T-helper 22 cell (primary cell): ENCODE measurements around the gene PALB2.

Source experiments
- DNase-seq: peaks from one replicate; pipeline ENCODE4 v3.0.0-alpha.2; 2020; ENCODE audit warnings: low read depth

Gene PALB2

DNA sequence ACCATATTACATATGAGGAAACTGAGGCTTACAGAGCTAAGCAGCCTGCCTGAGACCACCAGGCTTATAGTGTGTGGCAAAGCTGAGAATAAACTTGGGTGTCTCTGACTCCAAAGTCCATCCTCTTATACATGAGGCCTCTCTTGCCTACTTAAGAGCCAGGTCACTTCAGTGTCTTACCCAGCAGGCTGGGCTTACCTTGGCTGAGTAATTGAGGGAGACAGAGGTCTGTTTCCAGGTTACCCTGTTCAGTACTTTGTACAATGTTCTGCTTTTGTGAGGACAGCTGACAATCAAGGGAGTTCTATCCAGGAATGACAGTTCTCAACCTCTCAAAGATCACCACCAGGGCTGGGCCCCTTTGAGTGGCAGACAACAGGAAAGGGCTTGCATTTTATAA lies 59.3 kb downstream of the PALB2 start:
- DNase-seq, result no peak

DNA sequence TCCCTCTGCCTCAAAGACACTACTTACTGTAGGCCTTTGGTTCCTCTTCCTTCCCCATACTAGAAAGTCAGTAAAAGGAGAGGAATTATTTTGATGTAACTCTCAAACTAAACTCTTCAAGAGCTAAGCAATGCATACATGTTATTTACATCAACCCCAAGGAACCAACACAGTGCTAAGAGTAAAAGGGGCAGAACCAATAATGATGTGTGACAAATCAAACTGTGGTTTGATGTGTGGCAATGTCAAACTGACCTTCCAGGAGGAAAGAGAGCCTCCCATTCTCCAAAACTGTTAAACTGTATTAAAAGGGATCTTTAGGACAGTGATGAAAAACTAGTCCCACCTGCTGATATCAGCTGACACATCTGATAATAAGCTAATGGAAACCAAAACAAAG lies 60.7 kb downstream of the PALB2 start:
- DNase-seq, result no peak

DNA sequence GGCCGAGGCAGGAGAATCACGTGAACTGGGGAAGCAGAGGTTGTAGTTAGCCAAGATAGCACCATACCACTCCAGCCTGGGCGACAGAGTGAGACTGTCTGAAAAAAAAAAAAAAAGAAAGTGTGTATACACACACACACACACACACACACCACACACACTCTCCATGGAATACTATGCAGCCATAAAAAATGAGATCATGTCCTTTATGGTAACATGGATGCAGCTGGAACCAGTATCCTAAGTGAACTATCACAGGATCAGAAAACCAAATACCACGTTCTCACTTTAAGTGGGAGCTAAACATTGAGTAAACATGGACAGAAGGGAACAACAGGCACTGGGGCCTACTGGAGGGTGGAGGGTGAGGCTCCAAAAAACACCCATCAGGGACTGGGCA lies 61.7 kb downstream of the PALB2 start:
- no peak for DNase-seq

DNA sequence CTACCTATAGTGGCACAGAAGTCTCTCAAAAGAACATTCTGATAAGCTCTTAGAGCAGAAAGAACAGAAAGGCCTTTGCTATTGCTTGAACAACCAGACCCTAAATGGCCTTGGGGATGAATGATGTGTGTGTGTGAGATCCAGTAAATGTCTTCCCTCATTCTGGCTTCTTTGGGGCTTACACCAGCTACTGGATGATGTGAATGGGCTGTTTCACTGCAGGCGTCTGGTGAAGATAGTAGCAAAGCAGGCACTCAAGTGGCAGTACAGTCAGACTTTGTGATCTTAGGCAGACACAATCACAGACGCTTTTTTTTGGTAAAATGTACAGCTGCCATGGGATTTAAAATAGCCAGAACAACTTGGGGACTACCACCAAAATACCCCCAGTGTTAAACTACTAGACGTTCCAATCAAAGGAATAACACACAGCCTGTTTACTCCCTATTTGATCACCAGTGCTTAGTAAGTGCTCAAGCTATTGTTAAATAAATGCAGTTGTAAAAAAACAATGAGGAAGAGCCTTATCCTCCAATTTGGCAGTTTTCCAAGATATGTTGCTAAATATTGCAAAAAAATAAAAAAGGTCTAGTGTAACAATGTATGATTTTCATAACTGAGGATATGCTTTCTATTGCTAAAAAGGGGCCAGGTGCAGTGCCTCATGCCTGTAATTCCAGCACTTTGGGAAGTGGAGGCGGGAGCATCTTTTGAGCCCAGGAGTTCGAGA lies 62.8 kb downstream of the PALB2 start:
- DNase-seq, result no peak

DNA sequence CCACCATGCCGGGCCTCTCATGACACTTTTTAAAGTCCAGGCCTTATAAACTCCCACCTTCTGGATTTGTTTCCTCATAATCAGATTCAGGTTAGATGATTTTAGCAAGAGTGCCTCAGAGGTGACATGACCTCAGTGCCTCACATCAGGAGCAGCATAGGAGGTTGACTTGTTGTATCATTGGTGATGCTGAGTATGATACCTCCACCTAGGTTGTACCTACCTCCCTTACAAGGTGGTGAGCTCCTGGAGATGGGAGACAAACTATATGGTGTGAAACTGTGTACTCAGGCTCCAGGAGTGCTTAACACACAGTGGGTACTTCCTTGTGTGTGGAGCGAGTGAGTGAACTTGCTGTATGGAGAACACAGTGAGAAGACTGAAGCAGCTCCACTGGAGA lies 63.6 kb downstream of the PALB2 start:
- DNase-seq, result no peak

DNA sequence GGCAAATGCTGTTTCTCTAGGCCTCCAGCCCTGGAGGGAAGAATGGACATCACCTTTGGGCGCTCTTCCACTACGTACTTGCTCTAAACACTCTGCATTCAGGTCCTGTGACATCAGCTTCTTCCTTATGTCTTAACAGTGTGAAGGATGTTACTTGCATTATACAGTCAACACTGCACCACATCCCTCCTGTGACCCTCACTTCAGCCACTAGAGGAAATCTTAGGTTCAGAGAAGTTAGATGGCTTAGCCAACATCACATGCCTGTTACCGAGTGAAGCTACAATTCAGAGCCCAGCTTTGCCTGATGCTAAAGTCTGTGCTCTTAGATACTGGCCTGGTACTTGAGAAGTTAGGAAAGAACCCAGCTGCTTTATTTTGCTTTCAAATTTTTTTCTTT lies 65.3 kb downstream of the PALB2 start:
- DNase-seq, result no peak

DNA sequence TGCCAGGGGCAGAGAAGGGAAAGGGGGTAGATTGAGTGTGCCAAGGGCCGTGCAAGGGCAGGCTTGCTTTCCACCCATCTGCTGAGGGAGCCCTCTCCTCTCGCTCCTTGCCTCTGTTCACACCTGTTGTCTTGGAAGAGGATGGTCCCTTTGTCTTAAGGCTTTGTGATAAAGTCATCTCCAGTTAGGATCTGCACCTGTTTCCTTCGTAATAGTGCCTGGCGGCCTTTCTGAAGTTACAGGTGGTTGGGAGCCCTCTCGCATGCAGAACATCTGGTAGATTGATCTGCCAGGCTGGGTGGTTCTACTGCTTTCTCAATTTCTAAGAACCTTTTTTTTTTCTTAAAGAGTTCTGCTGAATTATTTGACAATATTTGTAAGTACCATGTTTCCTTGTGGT lies 67.3 kb downstream of the PALB2 start:
- DNase-seq, result no peak

DNA sequence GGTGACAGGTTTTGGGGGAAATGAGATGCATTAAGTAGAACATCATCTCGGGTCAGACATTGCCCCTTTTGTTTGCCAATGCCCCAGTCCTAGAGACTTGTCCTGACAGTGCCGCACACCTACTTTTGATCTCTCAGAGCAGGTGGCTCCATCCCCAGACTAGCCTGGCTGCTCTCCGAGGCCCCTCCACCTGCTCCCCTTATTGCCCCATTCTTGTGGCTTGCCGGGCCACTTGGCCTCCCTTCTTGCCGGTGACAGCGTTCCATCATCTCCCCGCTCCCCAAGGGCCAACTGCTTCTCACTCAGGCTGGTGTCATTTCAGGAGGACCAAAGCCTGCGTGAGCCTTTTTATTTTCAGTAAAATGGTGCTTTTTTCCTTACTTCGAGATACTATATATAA lies 68.7 kb downstream of the PALB2 start:
- no peak for DNase-seq

DNA sequence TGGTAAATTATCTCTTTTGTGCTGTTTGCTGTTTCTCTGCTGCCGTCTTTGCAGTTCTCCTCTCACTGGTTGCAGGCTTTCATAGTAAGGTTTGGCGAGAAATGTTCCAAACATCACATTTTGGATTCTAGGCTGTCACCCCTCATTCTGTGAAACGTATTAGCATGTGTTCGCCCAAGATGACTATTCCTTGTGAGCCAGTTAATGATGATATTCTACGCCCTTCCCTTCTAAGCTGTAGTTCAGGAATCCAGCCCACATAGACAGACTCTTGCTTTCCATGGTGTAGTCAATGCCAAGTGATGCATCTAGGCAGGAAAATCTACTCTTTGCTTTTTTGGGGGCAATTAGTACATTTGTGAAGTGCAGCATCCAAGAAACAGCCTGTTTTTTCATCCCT lies 69.2 kb downstream of the PALB2 start:
- no peak for DNase-seq

DNA sequence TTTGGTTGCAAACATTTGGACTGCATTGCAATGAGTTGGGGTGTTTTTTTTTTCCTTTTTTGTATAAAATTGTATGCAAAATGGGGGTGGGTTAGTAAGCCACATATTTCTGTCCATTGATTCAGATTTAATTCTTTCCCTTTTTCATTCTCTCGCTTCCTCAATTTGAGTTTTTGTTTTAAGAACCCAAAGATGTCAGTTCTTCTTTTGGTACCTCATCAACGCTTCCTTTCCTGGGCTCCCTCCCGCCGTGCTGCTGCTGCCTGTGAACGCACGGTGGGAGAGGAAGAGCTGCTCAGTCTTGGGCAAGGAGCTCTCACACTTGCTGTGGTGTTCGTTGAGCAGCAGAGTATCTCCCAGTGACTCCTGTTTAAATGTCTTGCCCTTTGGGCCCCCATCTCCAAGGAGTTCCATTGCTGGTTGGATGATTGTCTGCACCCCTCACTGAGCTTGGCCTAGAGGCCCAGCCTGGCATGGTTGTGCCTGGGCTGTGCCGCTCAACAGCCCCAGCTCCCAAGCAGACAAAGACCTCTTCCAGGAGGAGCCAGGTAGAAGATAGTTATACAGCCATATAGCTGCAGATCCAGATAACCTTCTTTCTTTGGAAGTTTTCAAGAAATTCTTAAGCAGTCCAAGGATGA lies 70.0 kb downstream of the PALB2 start:
- no peak for DNase-seq

DNA sequence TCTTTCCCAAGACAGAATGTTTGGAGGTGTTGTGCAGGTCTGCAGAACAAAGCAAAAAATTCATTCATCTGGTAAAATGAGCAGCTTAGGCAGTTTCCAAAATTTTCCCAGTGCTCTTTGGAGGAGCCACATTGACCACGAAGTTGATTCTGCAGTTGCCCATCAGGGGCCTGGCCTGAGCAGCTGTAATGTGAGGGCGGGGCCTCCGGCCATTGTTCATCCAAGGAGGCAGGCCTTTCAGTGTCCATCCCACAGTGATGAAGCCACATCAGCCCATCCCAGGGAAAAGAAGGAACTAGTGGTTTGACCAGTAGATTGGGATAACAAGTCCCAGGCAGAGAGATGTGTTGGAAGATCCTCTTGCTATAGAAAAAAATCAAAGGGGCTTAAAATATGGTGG lies 73.5 kb downstream of the PALB2 start:
- DNase-seq, result no peak

DNA sequence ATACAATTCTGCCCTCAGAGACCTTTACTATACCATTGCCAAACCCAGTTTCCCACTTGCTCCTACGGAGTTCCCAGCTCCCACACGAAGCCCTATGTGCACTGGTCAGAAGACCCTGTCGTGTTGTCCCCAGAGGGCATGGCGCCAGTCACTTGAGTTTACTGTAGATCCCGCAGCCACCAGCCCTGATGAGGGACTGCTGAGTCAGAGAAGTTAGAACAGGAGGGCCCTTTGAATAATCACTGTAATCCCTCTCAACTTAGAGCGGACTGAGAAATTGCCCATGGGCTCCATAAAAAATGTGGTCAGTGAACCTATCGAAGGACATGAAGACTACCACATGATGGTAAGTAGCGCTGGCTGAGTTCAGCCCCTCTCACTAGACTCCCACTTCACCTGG lies 74.4 kb downstream of the PALB2 start:
- DNase-seq, result no peak

DNA sequence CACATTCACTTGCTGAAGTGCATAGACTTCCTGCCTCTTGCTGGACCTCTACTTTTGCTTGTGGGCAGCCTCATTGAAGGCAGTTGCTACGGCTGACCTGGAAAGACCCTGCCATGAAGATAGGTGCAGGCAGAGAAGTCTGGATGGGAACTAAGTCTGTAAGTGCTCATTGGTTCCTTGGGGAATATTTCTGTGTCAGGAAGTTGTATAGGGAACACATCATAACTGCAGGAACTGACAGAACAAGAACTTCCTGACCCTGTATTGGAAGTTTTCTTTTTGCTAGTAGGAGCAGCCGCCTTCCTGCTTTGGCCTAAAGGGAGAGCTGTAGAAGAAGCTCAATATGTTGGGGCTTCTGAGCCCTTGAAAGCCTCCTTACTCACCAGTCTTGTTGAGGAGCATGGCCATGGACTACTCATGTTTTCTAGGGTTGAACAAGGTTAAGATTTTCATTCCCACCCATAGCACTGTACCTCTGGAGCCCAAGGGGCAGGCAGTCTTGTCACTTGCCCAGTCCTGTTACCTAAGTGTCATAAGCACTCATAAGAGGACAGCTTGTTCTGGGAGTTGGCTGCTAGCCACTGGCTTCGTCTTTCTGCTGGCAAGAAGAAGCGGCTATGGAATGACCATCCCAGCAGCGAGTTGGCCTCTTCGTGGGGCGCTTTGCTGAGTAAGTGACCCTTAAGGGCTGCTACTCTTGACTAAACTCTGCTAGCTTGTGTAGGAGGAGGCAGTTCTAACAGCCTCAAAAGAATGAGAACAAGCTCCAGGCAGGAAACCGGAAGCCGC lies 76.3 kb downstream of the PALB2 start:
- no peak for DNase-seq

DNA sequence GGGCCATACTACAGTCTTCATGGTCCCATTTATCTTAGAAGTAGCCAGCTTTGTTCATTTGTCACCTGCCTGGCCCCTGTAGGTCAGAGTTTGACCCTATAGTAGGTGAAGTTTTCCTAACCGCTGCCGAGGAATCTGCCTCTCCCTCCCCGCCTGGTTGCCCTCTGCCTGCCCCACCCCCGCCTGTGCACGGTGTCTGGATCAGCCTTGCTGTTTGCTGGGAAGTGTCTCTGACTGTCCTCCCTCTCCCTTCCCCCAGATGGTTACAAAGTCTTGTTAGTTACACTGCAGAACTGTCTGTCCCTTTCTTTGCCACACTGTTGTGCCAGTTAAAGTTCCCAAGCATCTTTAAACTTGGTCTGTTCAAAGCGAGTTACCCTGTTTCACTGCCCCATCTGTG lies 77.9 kb downstream of the PALB2 start:
- DNase-seq, result no peak

DNA sequence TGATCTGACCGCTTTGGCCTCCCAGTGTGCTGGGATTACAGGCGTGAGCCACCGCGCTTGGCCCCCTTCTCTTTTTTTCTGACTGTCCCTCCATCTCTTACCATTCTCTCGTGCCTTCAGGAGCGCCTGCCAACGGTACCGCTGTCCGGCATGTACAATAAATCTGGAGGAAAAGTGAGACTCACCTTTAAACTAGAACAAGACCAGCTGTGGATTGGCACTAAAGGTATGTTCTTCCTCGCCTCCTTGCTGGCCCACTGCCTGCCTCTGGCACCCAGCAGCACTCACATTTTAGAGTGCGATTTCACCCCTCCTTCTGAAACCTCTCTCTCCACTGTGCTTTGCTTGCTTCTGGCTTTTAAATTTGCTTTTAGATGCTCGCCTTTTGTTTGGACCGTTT lies 78.6 kb downstream of the PALB2 start:
- no peak for DNase-seq

DNA sequence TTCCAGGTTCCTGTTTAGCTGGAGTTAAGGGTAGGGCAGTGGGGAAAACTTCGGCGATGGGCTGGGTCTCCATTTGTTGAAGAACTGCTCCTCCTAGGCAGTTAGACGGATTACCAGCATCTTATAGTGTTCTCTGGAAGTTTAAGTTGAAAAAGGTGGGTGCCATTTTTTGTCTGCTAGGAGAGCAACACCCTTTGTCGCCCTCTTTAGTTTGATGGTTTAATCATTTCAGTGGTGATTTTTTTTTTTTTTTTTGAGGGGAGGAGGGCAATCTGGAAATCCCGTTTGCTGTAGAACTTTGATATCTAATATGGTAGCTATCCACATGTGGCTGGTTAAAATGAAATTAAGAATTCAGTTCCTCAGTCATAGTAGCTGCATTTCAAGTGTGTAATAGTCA lies 79.5 kb downstream of the PALB2 start:
- DNase-seq, result no peak

DNA sequence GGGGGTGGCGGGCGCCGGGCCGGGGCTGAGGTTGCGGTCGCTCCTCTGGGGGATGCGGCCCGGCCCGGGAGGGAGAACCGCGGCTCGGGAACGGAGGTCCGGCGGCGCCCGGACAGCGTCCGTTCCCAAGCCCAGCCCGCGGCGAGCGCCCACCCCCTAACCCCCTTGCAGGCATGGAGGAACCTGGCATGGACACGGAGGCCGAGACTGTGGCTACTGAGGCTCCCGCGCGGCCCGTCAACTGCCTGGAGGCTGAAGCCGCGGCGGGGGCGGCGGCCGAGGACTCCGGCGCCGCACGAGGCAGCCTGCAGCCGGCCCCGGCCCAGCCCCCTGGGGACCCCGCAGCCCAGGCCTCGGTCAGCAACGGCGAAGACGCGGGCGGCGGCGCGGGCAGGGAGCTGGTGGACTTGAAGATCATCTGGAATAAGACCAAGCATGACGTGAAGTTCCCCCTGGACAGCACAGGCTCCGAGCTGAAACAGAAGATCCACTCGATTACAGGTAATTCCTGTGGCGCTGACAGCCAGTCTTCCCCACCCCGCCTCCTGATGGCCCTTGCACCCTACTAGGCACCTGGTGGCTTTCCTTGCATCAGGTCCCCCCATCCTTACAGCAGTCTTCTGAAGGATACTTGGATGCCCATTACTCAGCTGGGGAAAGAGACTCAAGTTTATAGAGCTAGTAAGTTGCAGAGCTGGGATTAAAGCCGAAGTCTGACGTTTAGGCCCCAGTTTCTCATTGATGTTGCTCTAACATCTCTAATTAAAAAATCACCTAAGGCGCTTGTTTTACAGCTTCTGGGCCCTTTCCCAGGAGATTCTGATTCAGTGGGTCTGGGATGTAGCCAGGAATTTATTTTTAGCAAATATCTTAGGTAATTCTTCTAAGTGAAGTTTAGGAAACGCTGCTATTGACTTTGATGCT lies 83.1 kb downstream of the PALB2 start:
- DNase-seq, result no peak

DNA sequence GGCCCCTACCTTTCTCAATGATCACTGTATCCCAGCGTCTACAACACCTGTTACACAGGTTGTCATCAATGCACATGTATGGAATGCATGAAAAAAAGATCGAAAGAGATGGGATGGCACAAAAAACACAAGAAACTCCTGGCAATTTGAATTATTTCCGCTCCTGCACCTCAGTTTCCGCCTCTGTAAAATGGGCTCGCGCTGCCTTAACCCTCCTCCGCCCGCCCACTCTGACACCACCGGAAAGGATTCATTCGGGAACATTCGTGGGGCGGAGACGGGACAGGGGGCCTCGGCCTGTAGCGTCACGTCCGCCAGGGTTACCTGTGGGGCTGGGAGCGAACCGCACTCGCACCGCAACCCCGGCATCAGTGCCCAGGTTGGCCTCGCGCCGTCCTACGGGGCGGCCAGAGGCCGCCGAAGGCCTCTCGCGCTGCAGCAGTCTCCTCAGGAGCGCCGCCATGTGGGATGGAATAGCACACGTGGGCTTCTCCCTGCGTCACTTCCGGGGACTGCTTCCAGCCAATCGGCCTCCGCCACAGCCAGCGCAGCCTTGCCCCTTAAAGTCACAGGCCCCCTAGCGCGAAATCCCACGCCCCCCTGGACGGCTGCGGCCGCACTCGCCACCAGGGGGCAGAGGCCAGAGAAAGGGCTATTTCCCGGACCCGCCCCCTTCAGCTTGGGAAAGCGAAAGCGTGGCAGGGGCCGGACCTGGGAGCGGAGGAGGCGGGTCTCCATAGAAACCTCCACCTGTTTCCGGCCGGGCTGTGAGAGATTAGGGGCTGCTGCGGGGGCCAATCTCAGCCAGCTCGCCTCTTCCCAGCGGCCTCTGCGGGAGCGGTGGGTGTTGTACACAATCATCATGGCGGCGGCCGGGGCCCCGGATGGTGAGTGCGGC lies 84.0 kb downstream of the PALB2 start, which contains the start of the genes EARS2 and UBFD1:
EARS2 (minus strand) TSS at position 470 of the 898 bp plus-strand sequence; CDS start at position 463, 7 bp downstream.
UBFD1 (plus strand) TSS at position 847 of the 898 bp plus-strand sequence; CDS start at position 863, 16 bp downstream.
- DNase-seq, result peak; percentile 90

DNA sequence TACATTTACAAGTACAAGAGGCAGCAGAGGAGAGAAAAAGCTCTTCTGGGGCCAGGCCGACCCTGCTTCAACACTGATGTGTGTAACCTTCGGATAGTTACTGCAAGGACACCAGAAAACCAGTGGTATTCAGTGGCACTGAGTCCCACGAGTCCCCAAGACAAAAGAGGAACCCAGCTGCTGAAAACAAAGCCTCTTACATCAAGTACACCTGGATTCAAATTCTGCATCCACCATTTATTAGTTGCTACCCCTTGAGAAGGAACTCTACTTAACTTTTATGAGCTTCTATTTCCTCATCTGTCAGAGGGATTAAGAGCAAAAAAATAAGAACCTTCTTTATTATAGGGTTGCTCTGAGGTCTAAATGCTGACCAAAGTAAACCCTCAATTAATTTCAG lies 86.6 kb downstream of the PALB2 start:
- no peak for DNase-seq
